Small intestine (tissue), 7 donors: ENCODE measurements around the gene STK33. TPM values are rescaled to one million over a fixed set of nuclear protein-coding genes. Genes with fewer than 3 reads are reported as not detected.

Experiments
- DNase-seq, 2 donors: peaks; one replicate each; pipeline versions ENCODE4 v3.0.0 to v3.0.0-alpha.2; 2013
- FAIRE-seq: peaks from 2 replicates; lab custom pipeline; 2012; peaks lifted over from hg19 to GRCh38; lab: Jason Lieb, UNC
- H3K27ac ChIP-seq, 3 donors: one replicate each; pipeline ENCODE4 v1.5.1; 2013; ENCODE audit warnings: low read length in 2 of 3, mild to moderate bottlenecking in 2 of 3, control low read depth in 1 of 3, inconsistent platforms in 1 of 3, low read depth in 1 of 3, moderate library complexity in 1 of 3
- H3K27me3 ChIP-seq, 3 donors: one replicate each; pipeline ENCODE4 v1.6.1; 2013; ENCODE audit warnings: low read length in 3 of 3, inconsistent platforms in 1 of 3; ENCODE audit not compliant: control insufficient read depth in 3 of 3, insufficient read depth in 3 of 3
- H3K36me3 ChIP-seq, 3 donors: one replicate each; pipeline ENCODE4 v1.6.1; 2013; ENCODE audit warnings: low read length in 3 of 3, inconsistent platforms in 1 of 3, low read depth in 1 of 3, mild to moderate bottlenecking in 1 of 3, moderate library complexity in 1 of 3; ENCODE audit not compliant: control insufficient read depth in 3 of 3, insufficient read depth in 2 of 3
- H3K4me1 ChIP-seq, 3 donors: one replicate each; pipeline ENCODE4 v1.6.1; 2013; ENCODE audit warnings: low read length in 2 of 3, inconsistent platforms in 1 of 3, low read depth in 1 of 3, mild to moderate bottlenecking in 1 of 3, moderate library complexity in 1 of 3; ENCODE audit not compliant: control insufficient read depth in 3 of 3, insufficient read depth in 2 of 3
- H3K4me3 ChIP-seq, 3 donors: one replicate each; pipeline ENCODE4 v1.5.1; 2013; ENCODE audit warnings: low read length in 3 of 3, control low read depth in 1 of 3, inconsistent platforms in 1 of 3, low read depth in 1 of 3, mild to moderate bottlenecking in 1 of 3, moderate library complexity in 1 of 3
- H3K9me3 ChIP-seq, 2 donors: one replicate each; pipeline ENCODE4 v1.6.1; 2013; ENCODE audit warnings: low read depth in 1 of 2, low read length in 1 of 2; ENCODE audit not compliant: control insufficient read depth in 2 of 2, insufficient read depth in 1 of 2
- WGBS, 3 donors: extraction: QIAGEN DNeasy Blood & Tissue Kit; methylation state at CpG; one replicate each; pipeline ENCODE4 v1.1.7; 2013; 5-methylcytosine and 5-hydroxymethylcytosine counted together
- polyA plus RNA-seq, 4 donors: library from polyadenylated mRNA; stranded (reverse) in 3 of 4; unstranded in 1 of 4; fragments of 200-250 nt in 3 of 4; fragments of 120-200 nt in 1 of 4; gene quantifications; one replicate each; pipeline versions ENCODE4 v1.2.1 to v1.2.3, GENCODE V29; 2013
- donor health status: healthy with polysubstance abuse.
- donor health status: control.
- donor health status: control.
- donor health status: Bipolar disorder and iron deficiency.
- donor health status: healthy.

The STK33 gene
- polyA plus RNA-seq, 4 donors: 0.89 to 5.3 (median 2.5) TPM

DNA sequence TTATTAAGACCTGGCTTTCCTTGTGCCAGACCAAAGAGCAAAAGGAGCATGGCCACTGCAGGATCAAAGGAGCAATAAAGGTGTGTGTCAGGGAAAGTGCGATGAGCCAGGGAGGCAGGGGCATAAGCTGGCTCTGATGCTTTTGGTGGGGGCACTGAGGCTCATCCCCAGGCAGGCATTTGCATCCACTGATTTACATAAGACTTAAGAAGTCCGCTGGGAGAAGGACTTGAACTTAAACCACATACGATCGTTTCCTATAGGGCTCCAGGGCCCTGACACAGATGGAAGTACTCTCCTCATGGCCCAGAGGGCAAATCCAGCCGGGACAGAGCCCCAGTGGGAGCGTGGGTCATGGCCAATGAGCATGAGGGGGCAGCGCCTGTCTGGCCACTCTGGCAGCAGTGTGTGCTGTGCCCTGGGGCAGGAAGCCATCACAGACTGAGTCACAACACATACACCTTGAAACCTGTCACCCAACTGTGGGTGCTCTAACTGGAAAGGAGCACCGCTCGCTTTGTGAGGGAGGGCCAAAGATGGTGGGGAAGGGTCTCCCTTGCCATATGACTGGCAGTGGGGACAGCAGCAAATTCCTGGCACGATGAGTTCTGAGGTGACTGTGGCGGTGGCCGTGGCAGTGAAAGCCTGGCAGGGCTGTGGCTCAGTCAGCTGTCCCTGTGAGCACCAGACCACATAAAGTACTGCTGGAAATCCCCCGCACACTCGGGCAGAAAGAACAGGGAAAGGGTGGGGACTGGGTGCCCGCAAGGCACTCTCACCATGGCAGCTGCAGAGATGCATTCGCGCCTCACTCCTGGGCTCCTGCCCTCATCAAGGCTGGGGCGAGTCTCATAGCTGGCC is 251.0 kb downstream of the STK33 start:
- FAIRE-seq (no peak), DNase-seq (no peak)
- H3K36me3 ChIP-seq: no peaks in the 10 kb centered on the region
- peaks cover 0 to 16% (median 0%) of the 10 kb centered on the region in 3 donors for H3K27me3 ChIP-seq
- H3K4me1 ChIP-seq: peaks cover 0 to 12% (median 1%) of the 10 kb centered on the region in 3 donors
- 66 to 75% (median 67%) methylated on average over 18 of the region's 18 CpGs for WGBS, 3 donors
- no peak overlapping the region for H3K4me3 ChIP-seq
- H3K27ac ChIP-seq: no peak overlapping the region
- H3K9me3 ChIP-seq: no peaks in the 10 kb centered on the region

DNA sequence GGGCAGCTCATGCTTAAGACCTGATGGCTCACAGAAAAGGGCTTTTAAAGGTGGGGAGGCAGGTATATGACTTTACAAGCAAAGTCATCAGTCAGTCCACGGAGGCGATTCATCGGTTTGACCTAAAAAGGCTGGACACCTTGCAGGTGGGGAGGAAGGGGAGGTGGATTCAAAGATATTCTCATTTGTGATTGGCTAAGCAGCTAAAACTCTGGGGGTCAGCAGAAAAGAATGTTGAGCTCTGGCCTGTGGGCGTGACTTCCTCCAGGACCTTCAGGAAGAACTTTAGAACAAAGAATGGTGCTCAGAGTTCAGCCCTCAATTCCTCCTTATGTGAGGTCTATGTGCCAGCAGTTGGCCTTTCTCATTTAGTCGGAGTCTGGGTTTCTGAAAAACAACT is 252.0 kb downstream of the STK33 start:
- Histone ChIP-seq H3K27ac (no peak overlapping the region), H3K4me1 (peaks cover 0 to 12% (median 1%) of the 10 kb centered on the region in 3 donors), H3K27me3 (peaks cover 0 to 16% (median 0%) of the 10 kb centered on the region in 3 donors), H3K9me3 (no peaks in the 10 kb centered on the region), H3K4me3 (no peak overlapping the region), H3K36me3 (no peaks in the 10 kb centered on the region)
- no peak for FAIRE-seq
- DNase-seq: no peak
- 84 to 91% (median 86%) methylated on average over 5 of the region's 5 CpGs for WGBS, 3 donors

Other genes starting within 250 kb of the STK33 start
- 1 to 10 TPM; 1.4 to 6.0 (median 4.0) TPM for gene TRIM66, start 88.4 kb upstream of the STK33 start, polyA plus RNA-seq
- gene RPL27A, start 88.6 kb upstream of the STK33 start, polyA plus RNA-seq: 1,000 to 10,000 TPM; 2,503 to 4,316 (median 3,116) TPM